GM21390 (cell line): Measurements from ENCODE around the gene RPS6KL1.

ENCODE experiments used
- ATAC-seq: cut with Tn5 transposase; IDR thresholded peaks from one replicate; pipeline ENCODE4 v1.9.1; 2021; ENCODE audit not compliant: unreplicated experiment

The RPS6KL1 gene

DNA sequence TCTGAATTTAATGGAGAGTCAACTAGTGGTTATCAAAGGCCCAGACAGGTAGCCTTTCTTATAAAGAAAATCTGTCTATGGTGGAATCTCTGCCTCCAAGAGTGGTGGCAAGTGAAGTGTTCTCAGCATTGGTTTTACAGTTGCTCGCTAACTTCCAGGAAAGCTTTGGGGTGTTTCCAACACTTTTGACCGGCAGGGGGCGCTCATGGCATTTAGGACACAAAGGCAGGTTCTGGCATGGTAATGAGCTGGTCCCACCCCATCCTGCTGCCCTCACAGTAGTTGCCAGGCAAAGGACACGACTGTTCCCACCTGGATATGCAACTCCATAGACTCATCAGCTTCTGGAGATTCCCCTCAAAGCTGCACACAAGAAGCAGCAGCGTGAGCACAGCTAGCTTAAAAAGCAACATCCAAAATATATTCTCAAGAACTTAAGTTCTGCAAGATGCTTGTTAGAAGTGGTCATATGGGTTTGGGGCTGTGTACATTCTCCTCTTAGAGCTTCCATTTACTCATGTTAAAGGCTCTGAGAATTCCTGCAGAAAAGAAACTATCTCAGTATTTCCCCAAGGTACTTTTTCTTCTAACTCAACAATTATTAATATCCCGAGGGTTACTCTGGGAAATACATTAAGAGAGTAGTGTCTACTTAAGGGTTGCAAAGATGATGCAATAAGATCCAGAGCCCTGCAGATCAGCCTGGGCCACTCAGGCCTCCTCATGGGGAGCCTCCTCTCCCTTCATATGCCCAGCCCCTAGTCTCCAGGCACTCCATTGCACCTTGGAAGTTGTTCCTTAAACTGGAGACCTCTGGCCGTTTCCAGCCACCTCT, 61.9 kb downstream of the RPS6KL1 start:
- no peak for ATAC-seq

DNA sequence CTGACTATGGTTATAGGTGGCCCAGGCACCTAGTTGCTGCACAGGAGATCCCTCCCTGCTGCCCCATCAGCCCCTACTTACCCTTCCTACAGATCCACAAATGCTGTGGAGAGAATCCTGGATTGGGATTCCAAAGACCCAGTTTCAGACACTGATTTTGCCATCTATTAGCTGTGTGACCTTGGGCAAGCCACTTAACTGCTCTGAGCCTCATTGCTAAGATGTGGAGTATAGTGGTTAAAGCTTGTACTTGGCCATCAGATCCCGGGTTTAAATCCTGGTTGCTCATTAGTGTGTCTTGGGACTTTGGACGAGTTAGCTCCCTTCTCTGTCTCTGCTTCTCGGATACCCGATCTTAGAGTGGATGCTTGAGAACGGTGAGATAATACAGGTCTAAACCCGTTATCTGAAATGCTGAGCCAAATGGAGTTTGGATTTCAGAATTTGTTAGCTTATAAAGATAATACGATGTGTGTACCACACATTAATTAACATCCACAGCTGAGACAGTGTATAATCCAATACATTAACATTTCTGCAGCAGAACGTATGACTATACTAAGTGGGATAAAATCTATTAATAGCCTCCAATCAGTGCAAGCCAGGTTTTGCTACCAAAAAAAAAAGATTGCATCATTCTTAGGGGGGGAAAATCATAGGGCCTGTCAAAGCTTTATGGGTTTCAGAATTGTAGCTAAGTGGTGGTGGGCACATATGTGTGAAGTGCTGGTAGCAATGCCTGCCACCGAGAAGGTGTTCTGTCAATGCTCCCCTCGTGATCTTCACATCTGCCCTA, 63.1 kb downstream of the RPS6KL1 start:
- ATAC-seq = no peak

DNA sequence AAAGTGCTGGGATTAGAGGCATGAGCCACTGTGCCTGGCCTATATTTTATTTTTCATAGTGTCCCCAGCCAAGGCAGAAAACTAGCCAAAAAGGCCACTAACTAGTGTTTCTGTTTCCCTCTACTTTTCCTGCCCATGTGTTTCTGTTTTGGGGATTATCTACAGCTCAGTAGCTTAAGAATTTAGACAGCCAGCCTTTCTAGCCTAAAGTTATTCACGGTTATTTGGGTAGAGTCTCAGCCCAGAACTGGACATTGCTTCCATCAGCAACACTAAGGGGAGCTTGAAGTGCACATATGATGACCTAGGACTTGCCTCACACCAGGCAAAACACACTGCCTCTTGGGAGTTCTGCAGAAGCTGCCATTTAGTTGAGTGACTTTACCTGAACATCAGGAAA, 65.0 kb downstream of the RPS6KL1 start:
- no peak for ATAC-seq

DNA sequence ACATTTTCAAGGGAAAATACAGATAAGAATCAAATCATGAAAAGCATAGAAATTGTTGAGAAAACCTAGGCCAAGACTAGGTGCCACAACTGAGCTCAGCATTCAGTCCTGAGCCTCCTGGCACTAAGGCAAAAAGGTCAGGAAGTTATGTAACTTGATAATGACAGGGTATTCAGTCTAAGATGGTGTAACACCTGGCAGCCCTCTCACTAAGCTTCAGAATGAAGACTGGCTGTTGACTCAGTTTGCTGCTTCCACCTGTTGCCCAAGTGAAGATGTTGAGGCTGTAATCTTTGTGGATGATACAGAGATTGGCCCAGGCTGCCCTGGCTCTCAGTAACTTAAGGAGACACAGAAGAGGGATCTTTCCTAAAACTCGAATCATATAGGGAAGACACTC, 66.7 kb downstream of the RPS6KL1 start:
- no peak for ATAC-seq

DNA sequence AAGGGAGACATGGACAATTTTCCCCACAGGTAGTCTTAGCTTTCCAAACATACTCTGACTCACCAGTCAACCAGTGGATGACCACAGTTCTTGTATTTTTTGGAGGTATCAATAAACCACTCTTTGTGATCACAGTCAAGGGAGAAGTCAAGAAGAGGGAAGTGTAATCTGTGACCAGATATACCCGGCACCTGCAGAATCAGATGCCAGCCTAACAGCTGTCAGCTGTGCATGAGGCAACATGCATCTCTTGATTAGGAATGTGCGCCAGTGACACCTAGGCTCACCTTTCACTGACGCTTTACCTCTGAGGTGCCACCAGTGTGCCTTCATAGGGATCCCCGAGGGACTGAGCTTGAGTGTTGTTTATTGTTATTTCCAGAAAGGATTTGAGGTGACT, 67.1 kb downstream of the RPS6KL1 start:
- ATAC-seq = no peak

DNA sequence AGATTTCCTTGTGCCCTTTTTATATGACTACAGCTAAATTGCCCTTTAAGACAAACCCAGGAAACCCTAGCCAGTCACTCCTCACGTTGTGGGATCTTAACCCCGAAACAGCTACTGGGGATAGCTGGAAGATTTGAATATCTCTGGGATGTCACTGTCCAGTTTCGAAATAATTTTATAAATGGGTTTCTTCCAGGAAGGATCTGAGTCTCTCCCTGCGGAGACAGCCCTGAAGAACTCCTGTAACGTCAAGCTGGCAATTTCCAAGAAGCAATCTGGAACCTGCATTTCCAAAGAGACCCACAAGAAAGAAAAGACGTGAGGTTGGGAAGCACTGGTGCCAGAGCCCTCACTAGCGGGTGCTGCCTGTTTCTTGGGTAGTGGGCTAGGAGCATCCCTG, 68.0 kb downstream of the RPS6KL1 start:
- no peak for ATAC-seq
